HTR-8/SVneo (cell line): Measurements from ENCODE around the gene MZT2A.
"Not testable (repeated sequence)": the region's sequence is repeated elsewhere in the genome, so short reads cannot be mapped to it uniquely, and the experiment has no call there.

Experiments used
- DNase-seq: peaks from one replicate; pipeline ENCODE4 v3.0.0; 2011; ENCODE audit warnings: low spot score, mixed read lengths; ENCODE audit not compliant: insufficient read length
- FAIRE-seq: peaks from 2 replicates; lab custom pipeline; 2011; peaks lifted over from hg19 to GRCh38; lab: Jason Lieb, UNC

The MZT2A gene, protein sequence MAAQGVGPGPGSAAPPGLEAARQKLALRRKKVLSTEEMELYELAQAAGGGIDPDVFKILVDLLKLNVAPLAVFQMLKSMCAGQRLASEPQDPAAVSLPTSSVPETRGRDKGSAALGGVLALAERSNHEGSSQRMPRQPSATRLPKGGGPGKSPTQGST

DNA sequence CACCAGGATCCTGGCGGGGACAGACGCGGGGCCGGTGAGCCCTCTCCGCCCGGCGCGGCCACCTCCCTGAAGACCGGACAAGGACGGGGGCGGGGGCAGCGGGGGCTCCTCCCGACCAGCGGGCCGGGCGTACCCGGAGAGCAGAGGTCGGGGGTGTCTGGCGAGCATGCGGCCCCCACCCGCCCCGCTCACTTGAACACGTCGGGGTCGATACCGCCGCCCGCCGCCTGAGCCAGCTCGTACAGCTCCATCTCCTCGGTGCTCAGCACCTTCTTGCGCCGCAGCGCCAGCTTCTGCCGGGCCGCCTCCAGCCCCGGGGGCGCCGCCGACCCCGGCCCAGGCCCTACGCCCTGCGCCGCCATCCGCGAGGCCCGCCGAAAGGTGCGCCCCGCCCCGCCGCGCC, at the start of gene MZT2A:
TSS of gene MZT2A (minus strand) at position 383 of the 403 bp plus-strand sequence. CDS start at position 362, 21 bp downstream.
- not testable (repeated sequence) for FAIRE-seq, DNase-seq

DNA sequence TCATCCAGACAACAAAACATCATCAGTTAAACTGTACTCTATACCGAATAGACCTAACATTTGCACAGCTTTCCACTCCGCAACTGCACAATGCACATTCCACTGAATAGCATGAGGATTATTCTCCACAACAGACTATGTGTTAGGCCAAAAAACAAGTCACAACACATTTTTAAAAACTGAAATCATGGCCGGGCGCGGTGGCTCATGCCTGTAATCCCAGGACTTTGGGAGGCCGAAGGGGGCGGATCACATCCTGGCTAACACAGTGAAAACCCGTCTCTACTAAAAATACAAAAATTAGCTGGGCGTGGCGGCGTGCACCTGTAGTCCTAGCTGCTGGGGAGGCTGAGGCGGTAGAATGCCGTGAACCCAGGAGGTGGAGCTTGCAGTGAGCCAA, 46.7 kb upstream of the MZT2A start:
- not testable (repeated sequence) for DNase-seq, FAIRE-seq

DNA sequence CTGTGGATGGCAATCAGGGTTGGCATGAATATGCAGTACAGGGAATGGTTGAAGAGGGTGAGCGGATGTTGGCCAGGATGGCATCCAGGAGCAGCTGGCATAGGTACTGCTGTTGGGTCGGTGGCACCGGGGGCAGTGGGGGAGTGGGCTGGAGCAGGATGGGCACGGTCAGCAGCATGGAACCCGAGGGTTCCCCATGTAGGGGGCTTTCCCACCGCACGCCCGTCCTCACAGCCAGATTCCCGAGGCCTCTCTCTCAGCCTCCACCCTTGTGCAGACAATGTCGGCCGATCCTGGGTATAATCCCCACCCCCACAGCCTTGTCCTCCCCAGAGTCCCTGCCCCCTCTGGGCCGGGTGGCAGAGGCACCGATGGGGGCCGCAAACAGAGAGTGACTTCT, 44.6 kb upstream of the MZT2A start:
- not testable (repeated sequence) for FAIRE-seq, DNase-seq

DNA sequence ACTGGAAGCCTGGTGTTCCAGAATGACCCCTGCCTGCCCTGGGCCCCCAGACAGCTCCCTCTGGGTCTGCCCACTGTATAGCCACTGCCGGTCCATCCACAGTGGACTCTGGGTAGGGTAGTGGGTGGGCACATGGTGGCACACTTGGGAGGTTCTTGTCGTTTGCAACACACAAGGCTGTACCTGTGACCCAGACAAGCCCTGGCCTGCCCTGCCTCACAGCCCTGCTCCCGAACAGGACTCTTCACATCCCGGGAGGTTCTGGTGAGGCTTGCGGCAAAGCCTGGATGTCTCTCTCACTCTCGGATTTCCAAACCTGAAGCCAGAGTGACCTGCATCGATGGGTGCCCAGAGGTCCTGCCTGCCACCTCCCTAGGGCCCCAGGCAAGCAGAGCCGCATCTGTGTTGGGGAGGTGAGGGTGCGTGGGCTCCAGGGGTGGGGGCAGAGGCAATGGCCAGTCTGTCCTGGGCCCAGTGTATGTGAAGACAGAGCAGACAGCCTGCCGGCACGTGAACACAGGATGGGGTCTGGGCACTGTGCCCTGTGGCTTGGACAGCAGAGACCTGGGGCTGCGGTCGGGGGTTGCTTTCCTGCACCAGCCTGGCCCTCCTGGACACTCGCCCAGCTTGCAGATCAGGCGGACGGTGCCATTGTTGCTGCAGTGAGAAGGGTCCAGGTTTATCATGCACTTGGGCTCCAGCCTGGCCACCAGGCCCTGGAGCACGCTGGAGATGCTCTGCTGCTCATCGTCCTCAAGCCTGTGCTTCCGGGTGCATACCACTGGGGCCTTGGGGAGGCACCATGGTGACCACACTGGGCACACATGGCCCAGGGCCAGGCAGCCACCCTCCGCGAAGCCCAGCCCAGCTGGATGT, 44.0 kb upstream of the MZT2A start:
- DNase-seq, FAIRE-seq: not testable (repeated sequence)

DNA sequence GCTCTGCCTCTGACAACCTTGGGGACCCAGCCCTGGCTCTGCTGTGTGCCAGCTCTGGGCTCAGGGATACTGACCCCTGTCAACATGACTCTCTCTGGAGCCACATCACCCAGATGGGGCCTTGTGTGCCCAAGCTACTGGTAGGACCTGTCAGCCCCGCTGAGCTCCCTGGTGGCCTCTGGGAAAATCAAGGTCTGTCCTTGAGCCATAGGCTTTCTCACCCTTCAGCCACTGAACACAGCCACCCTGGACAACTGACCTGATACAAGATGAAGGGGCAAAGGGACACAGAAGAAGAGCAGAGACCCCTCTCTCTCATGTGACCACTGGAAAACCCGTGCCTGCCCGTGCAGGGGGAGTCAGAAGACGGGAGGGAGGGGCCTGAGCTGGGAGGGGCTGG, 43.3 kb upstream of the MZT2A start:
- no peak for FAIRE-seq
- no peak for DNase-seq

DNA sequence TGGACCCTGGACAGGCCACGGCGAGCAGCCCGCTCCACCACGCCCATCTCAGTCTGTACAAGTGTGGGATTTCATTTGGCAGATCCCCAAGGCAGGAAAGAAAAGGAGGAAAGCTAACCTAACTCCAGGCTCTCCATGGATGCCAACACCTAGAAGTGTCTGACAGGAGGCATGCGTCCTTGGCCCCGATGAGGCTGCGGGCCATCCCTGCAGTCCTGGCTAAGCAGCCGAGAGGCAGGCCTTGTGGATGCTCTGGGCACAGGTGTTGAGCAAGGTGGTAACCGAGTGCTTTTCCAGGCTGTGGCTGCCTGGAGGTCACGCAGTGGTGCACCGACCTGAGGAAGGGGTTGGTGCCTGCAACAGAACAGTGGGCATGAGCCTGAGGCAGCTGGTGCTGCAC, 42.8 kb upstream of the MZT2A start:
- not testable (repeated sequence) for DNase-seq, FAIRE-seq

DNA sequence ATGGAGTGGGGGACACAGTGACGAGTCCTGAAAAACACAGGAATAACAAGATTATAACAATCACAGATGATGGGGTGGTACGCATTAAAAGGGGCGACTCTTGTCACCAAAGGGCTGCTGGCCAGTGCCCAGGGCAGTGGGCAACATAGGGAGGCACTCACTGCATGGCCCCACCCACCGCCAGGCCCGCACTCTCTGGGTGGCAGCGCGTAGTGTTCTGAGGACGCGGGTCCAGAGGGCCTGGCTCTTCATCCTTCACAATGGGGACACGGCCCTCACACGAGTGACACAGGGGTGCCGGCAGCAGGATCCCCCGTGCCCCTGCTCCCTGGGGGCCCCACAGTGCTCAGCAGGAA, 42.1 kb upstream of the MZT2A start:
- DNase-seq = not testable (repeated sequence)
- peak; percentile 23 for FAIRE-seq

DNA sequence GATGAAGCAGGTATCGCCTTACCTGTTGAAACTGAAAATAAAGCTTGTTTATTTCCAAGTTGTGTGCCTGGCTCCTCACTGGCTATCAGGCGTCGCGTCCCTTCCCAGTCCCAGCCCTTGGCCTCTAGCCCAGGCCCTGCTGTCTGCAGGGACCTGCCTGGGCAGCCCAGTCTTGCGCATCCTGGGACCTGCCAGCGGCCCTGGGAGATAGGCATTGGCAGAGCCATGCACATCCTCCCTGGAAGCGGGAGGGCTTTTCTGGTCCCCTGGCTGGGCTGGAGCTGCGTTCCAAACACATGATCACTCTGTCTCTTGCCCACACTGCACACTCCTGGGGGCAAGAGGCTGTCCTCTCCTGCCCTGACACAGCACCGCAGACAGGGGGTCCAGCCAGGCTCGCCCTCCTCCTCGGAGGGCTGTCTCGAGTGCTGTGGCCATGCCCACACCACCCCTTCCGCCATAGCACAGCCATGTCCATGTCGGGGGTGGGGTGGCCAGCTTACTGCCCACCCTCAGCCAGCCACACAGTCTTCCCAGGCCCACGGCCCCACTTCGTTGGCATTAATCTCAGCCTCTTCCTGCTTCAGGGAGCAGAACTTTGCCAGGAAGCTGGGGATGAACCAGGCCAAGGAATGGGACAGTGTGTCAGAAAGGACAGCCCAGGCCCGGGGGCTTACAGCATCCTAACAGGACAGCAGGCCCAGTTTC, 41.6 kb upstream of the MZT2A start:
- FAIRE-seq, DNase-seq: not testable (repeated sequence)

DNA sequence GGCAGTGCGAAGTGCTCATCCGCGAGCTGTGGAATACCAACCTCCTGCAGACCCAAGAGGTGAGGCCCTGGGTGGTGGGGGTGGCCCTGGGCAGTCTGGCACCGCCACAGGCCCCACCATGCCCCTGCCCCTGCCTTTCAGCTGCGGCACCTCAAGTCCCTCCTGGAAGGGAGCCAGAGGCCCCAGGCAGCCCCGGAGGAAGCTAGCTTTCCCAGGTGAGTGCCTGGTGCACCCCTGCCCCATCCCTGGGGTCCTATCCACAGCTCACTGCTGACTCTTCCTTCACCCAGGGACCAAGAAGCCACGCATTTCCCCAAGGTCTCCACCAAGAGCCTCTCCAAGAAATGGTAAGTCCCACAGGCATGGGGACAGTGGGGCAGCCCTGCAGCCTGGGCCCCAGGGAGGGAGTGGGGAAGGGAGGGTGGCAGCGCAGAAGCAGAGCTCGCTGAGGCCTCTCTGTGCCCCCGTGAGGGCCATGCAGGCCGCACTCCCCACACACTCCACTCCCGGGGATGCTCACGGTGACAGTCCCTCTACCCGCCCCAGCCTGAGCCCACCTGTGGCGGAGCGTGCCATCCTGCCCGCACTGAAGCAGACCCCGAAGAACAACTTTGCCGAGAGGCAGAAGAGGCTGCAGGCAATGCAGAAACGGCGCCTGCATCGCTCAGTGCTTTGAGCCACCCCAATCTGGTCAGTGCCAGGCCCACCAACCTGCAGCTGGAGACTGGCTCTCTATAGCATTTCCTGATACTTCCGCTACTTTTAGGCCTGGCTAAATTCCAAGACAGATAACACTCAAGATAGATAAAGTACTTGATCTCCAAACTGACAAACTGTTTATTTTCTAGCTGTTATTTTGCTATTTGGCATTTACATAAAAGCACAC, 40.8 kb upstream of the MZT2A start:
- not testable (repeated sequence) for DNase-seq, FAIRE-seq

DNA sequence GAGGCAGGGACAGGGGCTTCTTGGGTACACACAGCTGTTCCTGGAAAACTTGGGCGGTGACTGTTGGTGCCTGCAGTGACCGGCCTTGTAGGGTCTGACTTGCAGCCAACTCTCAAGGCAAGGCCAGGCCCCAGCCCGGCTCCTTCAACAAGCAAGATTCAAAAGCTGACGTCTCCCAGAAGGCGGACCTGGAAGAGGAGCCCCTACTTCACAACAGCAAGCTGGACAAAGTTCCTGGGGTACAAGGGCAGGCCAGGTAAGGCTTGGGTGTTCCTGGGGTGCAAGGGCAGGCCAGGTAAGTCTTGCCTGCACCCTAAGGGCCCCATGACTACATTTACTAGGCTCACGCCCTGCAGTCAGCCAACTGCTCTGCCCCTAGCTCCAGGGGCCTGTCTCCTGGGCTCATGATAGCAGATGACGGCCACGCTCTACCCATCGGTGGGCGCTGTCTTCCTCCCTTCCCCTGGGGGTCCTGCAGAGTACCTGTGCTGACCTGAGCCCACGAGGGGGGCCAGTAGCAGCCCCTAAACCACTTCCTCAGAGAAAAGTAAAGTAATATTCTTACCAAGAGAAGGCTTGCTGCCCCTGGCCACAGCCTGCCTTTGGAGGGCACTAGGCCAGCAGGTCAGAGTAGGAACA, 39.5 kb upstream of the MZT2A start:
- FAIRE-seq, DNase-seq: not testable (repeated sequence)

DNA sequence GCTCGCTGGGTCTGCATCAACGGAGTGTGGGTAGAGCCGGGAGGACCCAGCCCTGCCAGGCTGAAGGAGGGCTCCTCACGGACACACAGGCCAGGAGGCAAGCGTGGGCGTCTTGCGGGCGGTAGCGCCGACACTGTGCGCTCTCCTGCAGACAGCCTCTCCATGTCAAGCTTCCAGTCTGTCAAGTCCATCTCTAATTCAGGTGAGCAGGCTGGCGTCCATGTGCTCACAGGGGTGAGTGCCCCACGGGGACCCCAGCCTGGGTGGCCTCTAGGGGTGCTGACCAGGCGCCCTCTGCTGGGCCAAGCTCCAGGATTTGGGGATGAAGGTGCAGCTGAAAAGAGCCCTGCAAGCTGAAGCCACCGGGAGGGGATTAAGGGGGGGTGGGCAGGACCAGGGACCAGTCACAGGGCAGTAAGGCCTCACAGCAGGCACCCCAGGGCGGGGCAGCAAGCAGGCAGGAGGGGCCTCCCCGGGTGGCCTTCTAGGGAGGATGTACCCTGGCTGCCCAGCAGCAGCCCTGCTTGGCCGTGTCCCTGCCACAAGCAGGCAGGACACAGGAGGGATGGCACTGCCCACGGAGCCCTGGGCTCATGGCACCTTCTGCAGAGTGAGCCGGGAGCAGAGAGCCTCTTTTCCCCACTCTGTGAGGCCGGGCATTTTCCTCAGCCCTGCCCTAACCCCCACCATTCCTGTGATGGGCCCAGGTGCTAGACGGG, 38.6 kb upstream of the MZT2A start:
- not testable (repeated sequence) for DNase-seq, FAIRE-seq

DNA sequence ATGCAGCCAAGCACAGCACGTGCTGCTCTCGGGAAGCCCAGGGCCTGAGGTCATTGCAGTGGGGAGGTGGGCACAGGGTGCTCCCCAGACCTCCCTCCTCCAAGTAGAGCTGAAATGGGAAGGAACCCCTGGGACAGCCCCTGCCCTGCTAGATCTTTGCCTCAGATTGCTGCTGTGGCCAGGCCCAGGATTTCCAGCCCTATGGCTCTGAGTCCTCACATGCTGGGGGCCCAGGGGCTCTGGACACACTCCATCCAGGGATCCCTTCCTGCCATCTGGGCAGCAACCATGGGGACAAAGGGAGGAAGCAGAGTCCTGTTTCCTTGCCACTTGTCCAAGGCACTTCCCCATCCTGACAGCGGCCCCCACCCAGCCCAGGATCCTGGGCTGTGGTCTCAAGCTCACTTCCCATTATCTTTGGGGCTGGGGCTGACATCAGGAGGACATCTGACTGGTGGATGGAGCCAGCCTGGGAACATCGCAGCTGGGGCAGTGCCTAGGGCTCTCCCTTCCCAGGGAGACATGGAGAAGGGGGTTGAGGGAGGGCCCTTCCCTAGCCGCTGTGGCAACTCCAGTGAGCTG, 37.8 kb upstream of the MZT2A start:
- not testable (repeated sequence) for DNase-seq
- FAIRE-seq = peak; percentile 16

DNA sequence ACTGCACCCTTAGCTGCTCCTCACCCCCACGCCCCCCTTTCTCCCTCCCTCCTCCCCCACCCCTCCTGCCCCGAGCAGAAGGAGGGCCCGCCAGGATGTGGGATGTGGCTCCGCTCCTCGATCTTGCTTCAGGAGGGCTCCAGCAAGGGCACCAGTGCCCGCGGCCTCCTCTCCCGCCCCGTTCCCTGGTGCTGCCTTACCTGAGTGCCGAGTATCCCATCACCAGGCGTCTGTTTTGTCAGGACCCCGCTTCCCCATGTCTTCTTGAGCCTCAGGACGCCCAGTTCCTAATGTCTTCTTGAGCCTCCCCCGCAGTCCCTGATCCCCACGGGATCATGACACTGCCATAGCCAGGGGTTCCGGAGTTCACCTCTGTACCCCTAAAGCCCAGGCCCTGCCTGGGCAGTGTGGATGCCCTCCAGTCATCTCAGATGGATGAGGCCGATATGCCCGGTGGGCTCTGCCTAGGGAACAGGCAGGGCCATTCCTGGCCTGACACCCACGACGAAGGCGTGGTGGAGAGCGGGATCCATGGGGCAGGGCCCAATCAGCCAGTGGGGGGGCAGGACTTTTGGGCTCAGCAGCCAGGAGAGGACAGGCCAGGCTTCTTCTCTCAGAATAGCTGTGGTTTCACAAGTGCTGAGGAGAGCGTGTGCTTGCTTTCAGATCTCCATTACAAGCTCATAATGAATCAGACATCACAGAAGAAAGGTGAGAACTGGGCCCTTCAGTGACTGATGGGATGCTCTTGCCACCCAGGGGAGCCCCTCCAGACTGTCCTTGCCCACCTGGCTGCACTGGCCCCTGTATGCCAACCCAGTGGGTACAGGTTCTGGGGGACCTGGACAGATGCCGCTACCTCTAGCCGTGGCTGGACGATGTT, 37.0 kb upstream of the MZT2A start:
- DNase-seq, FAIRE-seq: not testable (repeated sequence)

DNA sequence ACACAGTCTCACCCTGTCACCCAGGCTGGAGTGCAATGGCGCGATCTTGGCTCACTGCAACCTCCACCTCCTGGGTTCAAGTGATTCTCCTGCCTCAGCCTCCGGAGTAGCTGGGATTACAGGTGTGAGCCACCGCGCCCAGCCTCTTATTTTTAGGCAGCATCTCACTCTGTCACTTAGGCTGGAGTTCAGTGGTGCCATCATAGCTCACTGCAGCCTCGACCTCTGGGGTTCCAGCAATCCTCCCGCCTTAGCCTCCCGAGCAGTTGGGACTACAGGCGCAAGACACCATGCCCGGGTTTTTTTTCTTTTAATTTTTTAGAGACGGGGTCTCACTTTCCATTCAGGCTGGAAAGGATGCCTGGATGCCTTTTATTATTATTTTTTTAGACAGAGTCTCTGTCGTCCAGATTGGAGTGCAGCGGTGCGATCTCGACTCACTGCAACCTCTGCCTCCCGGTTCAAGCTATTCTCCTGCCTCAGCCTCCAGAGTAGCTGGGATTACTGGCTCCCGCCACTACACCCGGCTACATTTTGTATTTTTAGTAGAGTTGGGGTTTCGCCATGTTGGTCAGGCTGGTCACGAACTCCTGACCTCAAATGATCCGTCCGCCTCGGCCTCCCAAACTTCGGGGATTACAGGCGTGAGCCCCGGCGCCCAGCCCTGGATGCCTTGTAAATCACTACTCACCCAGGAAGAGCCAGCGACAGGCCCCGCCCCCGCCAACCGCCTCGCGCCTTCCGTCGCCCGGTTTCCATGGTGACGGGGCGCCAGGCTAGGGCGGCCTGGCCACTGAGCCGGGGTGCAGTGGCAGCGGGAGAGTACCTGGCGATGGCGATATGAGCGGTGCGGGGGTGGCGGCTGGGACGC, 35.2 kb upstream of the MZT2A start, which contains the start of gene CCDC74A:
TSS of gene CCDC74A (plus strand) at position 758 of the 871 bp plus-strand sequence. CDS start at position 841, 83 bp downstream.
- FAIRE-seq = peak; percentile 90

DNA sequence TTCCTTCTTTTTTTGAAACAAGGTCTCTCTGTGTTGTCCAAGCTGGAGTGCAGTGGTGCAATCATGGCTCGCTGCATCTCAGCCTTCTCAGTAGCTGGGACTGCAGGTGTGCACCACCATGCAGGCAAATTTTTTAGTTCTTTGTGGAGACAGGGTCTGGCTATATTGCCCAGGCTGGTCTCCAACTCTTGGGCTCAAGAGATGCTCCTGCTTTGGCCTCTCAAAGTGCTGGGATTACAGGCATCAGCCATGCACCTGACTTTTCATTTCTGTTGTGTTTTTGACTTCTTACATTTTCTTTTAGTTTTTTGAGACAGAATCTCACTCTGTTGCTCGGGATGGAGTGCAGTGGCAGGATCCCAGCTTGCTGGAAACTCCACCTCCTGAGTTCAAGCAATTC, 33.1 kb upstream of the MZT2A start:
- DNase-seq, FAIRE-seq: not testable (repeated sequence)

More for the DNA sequence above, 35.2 kb upstream of the MZT2A start, which contains the start of gene CCDC74A:
- not testable (repeated sequence) for DNase-seq
